Hematopoietic multipotent progenitor cell treated with erythropoietin and hydrocortisone succinate and interleukin-3 and kit ligand, for 4 days (in vitro differentiated cells): ENCODE measurements around the gene NAA80.
"Not testable (repeated sequence)": the region's sequence is repeated elsewhere in the genome, so short reads cannot be mapped to it uniquely, and the experiment has no call there.

Experiments
- DNase-seq: peaks from one replicate; pipeline ENCODE4 v3.0.0-alpha.2; 2015

NAA80 gene

GRCh38 chr3:50312041-50312440 lies 12.8 kb upstream of the NAA80 start:
- DNase-seq = not testable (repeated sequence)

DNA sequence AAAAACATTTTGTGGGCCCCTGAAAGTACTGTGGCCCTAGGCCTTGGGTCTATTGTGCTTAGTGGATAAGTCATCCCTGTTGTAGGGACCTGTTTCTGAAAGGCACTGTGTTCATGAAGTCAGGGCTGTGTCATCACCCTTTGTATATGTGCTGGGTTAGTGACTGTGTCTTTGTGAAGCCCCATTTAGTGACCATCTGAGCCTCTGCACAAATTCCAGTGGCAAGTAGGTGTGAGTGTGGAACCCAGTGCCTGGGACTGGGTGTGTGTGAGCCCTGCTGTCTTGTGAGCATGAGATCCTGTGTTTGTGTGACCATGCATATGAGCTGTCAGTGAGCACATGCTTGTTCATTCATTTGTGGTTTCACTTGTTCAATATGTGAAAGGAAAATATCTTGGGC lies 5.4 kb upstream of the NAA80 start:
- DNase-seq = no peak

GRCh38 chr3:50303013-50303815 lies 4.0 kb upstream of the NAA80 start, which contains the start of gene HYAL1:
HYAL1 (minus strand) TSS chr3:50303574; CDS start chr3:50302956, 618 bp downstream.
- DNase-seq = peak; percentile 63

DNA sequence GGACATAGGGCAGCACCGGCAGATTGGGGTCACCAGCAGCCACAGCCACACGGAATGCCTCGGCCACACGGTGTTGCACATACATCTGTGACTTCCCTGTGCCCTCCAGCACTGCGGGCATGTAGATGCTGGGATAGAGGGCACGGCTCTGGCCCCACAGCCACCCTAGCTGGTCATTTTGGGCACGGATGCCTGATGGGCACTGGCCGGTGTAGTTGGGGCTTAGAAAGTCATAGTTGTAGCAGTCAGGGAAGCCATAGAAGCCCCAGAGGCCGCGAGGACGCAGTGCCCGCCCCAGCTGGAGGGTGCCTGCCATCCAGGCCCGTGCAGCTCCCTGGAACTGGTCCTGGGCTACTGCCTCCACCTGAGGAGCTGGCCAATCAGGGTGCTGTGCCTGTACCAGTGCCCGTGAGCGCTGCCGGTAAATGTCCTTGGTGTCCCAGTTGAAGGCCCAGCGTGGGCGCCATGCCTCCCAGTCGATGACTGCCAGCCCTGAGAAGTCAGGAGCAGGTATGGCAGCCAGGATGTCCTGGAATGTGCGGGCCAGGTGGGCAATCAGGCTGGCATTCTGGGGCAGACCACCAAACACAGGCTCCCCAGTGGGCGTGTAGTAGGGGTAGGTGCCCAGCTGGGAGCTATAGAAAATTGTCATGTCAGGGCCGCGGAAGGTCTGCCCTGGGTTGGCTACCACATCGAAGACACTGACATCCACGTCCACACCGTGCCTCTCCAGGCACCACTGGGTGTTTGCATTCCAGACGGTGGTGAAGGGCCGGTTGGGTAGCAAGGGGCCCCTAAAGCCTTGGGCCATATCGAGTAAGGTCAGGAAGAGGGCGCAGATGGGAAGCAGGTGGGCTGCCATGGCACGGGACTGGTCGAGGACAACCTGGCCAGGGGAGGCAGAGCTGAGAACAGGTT lies 3.1 kb upstream of the NAA80 start:
- DNase-seq = no peak

- DNase-seq = no peak
Observed at GRCh38 chr3:50300681-50301254, 1.6 kb upstream of the NAA80 start.

DNA sequence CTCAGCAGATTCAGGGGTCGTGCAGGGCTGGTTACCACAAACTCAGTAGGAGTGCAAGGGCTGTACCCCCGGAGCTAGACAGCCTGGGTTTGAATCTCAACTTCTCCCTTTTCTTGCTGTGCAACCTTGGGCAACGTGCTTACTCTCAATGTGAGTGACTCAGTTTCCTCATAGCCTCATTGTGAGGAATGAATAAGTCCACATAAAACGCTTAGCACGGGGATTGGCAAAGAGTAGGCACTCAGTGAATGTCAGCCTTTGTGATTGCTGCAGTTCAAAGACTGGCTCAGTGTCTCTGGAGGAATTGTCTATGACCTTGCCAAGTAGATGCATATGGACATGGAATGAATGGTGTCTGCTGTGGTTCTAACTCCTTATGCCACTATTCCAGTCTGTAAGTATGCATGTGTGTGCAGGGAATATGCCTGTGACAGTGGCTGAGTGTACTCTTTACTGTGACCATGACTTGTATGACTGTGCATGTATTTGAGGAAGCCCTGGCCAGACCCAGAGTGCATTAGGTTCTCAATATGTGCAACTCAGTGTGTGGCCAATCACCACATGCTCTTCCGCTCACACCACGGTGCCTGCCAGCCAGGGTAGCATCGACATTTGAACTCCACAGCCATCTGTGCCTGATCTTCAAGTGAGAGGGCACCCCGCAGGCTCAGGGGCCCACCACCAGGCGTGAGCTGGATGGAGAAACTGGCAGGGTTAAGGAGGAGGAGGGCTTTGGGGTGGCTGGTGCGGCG lies 900 bp upstream of the NAA80 start:
- peak; percentile 86 for DNase-seq

GRCh38 chr3:50299638-50299928 lies 378 bp upstream of the NAA80 start:
- DNase-seq = no peak

DNA sequence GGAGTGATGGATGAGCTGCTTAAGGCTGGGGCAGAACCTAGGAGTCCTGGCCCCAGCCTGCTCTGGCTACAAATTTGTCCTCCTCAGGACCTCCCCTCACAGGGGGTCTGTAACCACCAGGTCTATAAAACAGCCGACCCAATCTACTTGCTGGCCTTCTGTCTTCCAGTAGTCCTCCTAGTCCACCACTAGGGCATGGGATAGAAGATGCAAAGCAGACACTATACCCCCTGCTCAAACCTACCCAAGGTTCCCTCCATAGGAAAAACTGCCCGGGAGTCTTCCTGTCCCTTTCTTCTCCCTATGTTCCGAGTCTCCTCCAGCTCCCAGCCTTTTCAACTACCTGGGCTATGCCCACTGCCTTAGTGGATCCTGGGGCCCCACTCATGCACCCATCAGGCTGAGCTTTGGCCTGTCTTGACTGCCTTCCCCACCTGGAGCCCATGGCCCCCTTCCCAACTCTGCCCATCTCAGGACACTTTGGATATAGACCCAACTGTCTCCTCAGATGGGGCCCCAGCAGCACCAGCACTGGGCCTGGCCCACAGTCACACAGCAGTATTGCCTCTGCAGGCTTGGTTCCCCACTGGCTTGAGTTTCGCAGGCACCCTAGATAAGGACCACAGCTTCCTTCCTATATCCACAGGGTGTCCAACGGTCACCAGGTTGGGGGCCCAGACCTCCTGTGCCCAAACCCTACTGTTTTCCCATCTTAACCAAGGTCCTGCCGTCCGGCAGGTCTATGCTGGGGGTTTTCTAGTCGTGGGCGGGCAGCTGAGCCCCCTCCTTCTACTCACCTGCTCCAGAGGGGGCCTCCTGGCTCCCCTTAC lies 1.1 kb downstream of the NAA80 start:
- peak; percentile 83 for DNase-seq

DNA sequence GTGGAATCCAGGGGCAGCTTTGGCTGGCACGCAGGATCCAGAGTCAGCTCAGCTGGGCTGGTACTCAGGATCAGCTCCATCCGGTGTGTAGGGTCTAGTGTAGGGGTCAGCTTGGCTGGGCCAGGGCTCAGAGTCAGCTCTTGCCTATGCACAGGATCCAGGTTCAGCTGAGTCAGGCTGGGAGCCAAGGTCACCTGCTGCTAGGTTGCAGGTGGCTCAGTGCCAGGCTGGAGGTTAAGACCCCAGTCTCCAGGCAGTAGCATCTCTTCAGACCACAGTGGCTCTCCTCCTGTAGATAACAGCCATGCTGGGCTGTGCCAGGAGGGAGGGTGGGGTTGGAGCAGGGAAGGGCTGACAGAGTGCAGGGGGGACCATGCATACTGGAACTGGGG lies 1.8 kb downstream of the NAA80 start:
- peak; percentile 56 for DNase-seq

GRCh38 chr3:50296721-50297383 lies 2.4 kb downstream of the NAA80 start:
- DNase-seq = no peak

- no peak for DNase-seq
Observed at GRCh38 chr3:50295553-50296431, 3.4 kb downstream of the NAA80 start.

- DNase-seq = no peak
Observed at GRCh38 chr3:50294492-50295403, 4.5 kb downstream of the NAA80 start.

GRCh38 chr3:50294089-50294488 lies 5.1 kb downstream of the NAA80 start:
- no peak for DNase-seq

DNA sequence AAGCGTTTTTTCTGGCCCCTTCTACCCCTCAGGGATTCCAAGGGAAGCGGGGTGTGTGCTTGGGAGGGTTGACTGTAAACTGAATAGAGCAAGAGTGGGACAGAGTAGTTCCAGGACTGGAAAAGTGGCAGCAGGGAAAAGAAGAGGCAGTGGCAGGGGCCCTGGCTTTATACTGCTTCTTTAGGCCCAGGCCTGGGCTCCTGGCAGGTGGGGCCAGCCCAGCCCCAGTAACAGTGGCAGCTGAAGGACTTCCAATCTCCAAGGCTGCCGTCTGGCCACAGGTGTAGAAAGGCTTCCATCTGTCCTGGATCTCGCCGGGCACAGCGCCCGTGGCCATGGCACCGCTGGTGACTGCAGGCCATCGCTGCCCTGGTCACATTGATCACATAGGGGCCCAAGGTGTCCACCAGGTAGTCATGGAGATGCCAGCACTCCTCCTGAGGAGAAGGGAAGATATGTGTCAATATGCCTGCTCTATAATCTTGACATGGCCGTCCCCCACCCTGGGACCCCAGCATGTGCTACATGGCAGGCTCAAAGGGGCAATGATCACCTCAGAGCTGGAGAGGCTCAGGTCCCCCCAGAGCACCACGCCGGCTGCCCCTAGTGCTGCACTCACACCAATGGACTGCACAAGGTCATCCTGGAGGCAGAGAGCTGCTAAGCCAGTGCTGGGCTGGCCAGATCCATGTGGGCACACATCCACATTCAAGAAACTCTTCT lies 6.0 kb downstream of the NAA80 start:
- DNase-seq = no peak

DNA sequence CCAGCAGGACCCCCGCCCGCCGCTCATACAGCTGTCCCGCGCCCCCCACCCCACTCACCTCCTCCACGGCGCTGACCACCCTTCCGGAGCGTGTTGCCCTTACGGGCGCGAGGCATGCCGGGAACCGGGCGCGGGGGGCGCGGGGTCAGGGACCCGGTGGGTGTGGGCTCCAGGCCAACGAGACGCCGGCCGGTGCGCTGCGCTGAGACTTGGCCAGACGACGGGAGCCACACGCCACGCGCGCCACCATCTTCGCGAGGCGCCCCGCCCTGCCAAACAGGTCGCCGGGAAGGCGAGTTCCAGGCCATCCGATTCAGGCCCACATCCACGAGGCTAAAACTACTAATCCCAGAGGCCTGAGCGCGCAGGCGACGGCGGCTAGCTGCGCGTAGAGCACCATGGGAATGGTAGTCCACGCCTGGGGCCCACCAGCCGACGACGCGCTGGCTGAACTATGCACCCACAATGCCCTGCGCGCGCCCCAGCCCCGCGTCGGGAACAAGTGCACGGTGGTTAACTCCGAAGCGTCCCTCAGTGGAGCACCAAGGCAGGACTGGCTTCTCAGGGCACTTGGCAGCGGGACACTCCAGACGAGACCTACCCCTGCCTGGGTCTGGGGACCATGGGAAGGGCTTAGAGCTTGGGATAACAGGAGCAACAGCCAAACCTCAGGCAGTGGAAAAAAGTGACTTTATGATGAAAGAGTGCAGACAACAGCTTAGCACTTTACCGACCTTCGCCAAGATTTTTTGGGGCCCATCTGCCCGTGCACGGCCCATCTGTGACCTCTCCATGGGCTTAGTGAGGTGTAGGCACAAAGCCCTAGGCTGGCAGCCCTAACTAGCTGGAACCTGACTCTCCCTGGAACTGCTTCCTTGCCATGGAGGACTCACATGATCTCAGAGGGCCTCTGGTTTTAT lies 6.8 kb downstream of the NAA80 start, which contains the start of gene IFRD2:
Gene IFRD2, minus strand, starts transcription at position 271 of the 920 bp plus-strand sequence. Its CDS starts 155 bp downstream, at position 116.
- peak; percentile 99 for DNase-seq

DNA sequence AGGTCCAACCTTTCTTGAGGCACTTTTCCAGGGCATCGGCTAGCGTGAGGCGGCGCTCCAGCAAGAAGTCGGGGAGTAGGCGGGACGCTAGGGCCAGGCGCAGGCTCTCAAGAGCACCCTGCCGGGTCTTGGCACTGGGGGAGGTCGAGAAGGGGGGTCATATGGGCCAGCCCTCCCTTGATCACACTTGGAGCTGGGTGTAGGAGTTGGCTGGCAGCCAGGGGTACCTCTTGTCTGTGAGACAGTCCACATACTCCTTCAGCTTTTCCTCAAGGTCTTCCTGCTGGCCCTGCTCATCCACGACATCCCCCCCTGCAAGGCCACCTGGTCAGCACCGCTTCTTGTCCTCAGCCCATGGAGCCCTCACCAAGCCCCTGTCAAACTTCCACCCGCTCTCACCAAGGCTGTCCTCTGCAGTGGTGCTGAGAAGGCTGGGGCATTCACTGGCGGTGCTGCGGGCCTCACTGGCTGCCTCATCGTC lies 9.0 kb downstream of the NAA80 start:
- DNase-seq = no peak

DNA sequence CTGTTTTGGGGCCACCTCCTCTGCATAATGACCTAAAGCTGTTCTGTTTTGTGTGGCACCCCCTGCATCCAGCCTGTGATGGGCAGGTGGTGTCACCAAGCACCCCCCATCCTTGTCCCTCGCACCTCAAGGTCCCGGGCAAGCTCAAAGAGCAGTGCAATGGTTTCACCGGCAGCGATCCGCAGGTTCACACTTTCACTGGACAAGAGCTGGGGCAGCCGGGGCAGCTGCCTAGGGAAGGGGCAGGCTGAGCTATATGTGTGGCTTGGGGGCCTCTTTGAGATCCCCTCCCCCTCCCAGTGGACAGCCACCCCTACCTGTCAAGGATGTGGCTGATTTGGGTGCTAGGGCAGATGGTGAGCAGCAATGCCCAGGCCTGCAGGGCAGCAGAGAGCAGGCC lies 10.1 kb downstream of the NAA80 start:
- DNase-seq = no peak
